Fibroblast of villous mesenchyme (primary cell): ENCODE measurements around the gene GCSAM. TPM values are rescaled to one million over a fixed set of nuclear protein-coding genes. Genes with fewer than 3 reads are reported as not detected.

Experiments used
- DNase-seq: peaks from one replicate; pipeline ENCODE4 v3.0.0-alpha.2; 2010; ENCODE audit warnings: low read depth
- H3K4me3 ChIP-seq: 2 replicates; pipeline ENCODE4 v1.5.1; 2011; ENCODE audit warnings: low read depth, mild to moderate bottlenecking, low read length
- CTCF ChIP-seq: IDR thresholded peaks from 2 replicates; pipeline ENCODE4 v1.5.1; 2012; ENCODE audit warnings: low read depth, mild to moderate bottlenecking, low read length; ENCODE audit not compliant: insufficient read depth
- total RNA-seq: library from RNA; depleted of rRNA; stranded (reverse); fragments of >200 nt; gene quantifications from 2 replicates; pipeline ENCODE4 v1.2.3, GENCODE V29; 2012

GCSAM gene
- total RNA-seq: not detected in 2 replicates

DNA sequence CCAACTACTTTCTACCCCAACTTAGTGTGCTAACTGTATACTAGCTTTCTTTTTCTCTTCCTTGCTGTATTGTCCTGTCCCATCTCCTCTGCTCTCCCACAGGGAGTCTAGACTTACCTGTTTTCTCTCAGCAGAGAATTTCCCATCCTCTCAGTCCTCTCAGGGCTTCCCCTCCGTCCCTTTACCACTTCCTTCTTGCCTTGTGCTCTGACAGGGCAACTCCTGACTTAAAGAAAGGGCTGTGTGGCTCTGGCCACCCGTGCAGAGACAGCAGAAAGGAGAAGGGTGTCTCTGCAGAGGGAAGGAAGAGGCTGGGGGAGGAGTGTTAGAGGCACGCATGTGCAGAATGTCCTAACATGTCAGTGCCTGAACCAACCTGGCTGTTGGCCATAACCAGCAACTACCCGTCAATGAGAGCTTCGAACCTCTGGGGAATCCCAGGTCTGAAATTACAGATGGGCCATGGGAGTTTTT is at the start of gene GCSAM:
Gene GCSAM (minus strand): TSS at position 274 of the 474 bp plus-strand sequence. CDS start 128 bp downstream, at position 146.
- DNase-seq: no peak
- H3K4me3 ChIP-seq: no peak within 1 kb of the TSS
- no peak for TF ChIP-seq CTCF

DNA sequence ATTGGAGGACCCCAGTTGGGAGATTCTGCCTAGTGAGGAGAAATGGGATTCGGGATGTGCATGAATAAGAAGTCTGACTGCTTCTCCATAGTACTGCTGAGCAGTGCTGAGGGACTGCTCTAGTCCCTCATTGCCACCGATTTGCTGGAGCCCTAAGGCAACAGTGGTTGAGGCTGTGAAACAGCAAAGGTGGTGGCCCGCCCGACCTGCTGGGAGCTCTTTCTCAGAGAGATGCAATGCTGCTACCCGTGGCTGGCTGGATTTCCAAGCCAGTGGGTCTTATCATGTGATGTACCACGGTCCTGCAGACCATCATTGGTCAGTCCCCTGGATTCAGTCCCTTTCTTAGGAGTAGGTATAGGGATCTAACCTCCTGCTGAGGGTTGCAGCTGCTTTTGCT is 42.6 kb upstream of the GCSAM start:
- H3K4me3 ChIP-seq: no peak overlapping the region
- no peak for TF ChIP-seq CTCF
- no peak for DNase-seq

DNA sequence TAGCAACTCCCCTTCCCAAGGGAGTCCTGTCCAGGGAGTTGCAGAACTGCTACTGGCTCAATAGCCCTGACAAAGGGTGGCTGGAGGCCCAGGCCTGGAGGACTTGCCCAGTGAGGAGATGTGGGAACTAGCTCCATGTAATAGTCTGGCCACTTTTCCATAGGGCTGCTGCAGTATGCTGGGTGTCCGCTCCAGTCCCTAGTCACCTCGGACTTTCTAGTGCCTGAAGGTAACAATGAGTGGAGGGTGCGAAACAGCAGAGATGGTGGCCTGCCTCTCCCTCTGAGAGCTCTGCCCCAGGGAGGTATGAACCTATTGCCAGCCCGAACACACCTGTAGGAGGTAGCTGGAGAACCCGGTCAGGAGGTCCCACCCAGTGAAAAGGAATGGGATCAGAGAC is 42.0 kb upstream of the GCSAM start:
- TF ChIP-seq CTCF: no peak
- DNase-seq: no peak
- H3K4me3 ChIP-seq: no peak overlapping the region

DNA sequence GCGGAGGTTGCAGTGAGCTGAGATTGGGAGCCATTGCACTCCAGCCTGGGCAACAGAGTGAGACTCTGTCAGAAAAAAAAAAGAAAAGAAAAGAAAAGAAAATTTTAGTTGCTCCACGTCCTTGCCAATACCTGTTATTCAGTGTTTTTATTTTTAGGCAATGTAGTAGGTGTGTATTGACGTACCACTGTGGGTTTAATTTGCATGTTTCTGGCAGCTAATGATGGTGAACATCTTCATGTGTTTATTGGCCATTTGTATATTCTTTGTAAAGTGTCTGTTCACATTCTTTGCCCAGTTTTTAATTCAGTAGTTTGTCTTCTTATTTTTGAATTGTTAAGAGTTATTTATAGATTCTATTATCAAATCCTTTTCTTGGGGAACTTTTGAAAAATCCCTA is 38.1 kb upstream of the GCSAM start:
- TF ChIP-seq CTCF: no peak
- no peak overlapping the region for H3K4me3 ChIP-seq
- no peak for DNase-seq

DNA sequence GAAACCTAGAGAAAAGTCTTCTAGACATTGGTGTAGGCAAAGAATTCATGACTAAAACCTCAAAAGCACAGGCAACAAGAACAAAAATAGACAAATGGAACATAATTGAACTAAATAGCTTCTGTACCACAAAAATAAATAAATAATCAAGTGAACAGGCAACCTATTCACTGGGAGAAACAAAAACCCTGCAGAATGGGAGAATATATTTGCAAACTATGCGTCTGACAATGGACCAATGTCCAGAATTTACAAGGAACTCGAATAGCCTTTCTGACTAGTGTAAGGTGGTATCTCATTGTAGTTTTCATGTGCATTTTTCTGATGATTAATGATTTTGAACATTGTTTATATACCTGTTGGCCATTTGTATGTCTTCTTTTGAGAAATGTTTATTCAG is 37.0 kb upstream of the GCSAM start:
- DNase-seq: no peak
- TF ChIP-seq CTCF: no peak
- no peak overlapping the region for H3K4me3 ChIP-seq

DNA sequence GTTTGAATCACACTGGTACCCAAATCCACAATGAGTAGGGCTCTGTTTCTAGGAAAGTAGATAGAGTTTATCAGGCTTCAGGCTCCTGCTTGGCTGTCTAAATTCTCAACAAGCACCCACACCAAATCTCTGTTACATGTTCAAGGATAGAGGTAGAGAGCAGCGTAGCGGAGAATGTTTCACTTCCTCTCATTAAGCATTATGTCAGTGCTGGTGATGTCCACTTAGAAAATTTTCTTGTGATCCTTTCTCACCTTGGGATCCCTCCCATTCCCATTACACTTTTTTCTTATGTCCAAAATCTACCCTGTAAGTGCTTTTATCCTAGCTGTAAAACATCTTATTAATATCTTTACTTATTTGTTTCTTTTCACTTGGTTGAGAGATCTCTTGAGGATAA is 34.7 kb upstream of the GCSAM start:
- no peak for DNase-seq
- TF ChIP-seq CTCF: no peak
- no peak overlapping the region for H3K4me3 ChIP-seq

GRCh38 chr3:112149136-112149535 is 16.1 kb upstream of the GCSAM start:
- DNase-seq: no peak
- TF ChIP-seq CTCF: no peak
- no peak overlapping the region for H3K4me3 ChIP-seq
